TTC549 (cell line): ENCODE measurements around the gene ZNF462.

ENCODE experiments used
- FAIRE-seq: peaks from 2 replicates; lab custom pipeline; 2012; peaks lifted over from hg19 to GRCh38; lab: Jason Lieb, UNC

The ZNF462 gene

DNA sequence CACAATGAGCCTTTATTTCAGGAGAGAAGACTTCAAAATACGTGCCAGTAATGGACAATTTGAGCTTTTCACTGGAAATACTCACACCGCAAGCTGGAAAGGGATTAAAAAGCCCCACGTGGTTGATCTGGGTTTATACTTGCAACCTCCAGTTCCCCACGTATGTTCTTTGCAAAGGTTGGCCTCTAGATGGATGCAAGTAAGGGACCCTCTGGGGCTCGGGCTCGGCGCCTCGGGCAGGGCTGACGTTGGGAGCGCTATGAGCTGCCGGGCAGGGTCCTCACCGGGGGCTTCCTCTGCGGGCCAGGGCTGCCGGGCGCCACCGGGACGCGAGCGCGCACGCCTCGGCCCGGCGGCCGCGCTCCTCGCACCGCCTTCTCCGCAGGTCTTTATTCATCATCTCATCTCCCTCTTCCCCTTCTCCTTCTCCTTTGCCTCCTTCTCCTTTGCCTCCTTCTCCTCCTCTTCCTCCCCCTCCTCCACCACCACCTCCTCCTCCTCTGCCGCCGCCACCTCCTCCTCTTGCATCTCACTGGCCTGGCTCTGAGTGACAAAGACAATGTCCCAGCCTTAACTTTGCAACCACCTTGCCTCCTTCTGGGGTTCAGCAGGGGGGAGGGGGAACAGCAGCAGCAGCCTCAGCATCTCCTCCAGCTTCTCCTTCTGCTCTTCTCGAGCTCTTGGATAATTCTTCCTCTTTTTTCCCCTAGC lies 701 bp upstream of the ZNF462 start:
- FAIRE-seq = no peak

GRCh38 chr9:106864373-106865143 lies 1.6 kb downstream of the ZNF462 start:
- no peak for FAIRE-seq

DNA sequence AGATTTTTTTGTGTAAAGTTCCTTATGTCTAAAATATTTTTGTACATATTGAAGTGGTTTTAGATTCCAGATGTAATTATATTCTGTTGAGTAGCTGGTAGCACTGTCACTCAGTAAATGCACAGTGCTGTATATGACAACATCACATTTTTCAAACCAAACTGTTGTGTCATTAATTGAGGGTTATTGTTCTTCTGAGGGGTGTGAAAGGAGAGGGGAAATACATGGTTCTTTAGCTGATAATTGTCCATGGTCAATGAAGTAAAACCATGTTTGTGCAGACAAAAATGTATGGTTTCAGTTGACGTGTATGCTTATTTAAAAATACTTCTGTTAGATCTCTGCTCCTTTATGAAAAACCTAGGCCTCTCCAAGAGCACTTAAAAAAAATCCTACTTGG lies 3.3 kb downstream of the ZNF462 start:
- FAIRE-seq = no peak

- FAIRE-seq = no peak
These were observed 4.3 kb downstream of the ZNF462 start for GRCh38 chr9:106867286-106867685.

DNA sequence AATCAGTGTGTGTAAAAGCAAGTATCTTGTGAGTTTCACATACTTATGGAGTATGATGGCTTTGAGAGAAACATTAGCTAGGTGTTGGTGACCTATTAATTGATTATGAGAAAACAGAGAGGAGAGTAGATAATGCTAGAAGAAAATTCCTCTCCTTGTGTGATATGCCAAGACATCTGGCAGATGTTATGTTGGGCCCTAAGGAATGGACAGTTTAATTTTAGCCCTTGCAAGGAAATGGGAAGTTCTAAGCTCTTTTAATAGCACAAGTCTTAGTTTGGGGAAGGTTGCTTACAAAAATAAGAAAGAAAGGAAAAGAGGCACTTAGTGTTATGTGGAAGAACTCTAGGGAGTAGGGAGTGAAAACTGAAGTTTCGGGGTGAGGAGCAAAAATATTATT lies 5.1 kb downstream of the ZNF462 start:
- no peak for FAIRE-seq

- no peak for FAIRE-seq
These were observed 5.6 kb downstream of the ZNF462 start for GRCh38 chr9:106868565-106868964.

DNA sequence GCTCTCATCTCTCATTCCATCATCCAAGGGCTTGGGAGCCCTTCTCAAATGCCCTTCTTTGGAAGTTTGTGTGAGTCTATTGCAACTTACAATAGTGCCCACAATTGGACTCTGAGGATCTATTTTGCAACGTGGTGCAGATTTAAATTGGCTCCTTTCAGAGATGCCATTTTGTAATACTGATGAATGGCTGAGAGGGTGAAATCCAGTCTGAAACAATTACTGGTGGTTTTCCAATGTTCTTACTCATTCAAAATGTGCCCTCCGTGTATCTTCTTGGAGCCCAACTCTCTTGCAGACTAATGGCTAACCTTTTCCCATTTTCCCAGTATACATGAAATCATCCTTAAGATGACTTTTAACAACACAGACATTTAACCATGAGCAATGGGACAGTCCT lies 6.1 kb downstream of the ZNF462 start:
- no peak for FAIRE-seq

DNA sequence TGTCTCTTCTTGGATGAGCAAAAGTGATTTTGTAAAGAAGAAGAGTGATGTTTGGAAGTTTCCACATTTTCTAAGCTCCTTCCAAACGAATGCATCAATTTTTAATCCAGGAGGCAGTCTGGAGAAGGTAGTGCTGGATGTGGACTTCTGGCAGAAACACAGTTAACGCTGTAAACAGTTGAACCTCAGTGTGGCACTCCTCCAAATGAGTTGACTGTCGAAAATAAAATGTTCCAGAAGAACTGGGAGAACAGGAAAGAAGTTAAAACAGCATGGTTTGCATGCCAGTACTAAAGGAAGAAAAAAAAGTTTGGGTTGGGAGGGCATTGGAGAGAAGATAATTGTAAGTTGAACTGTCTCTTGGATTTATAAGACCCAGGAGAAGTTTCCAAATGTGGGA lies 6.5 kb downstream of the ZNF462 start:
- no peak for FAIRE-seq

GRCh38 chr9:106872641-106873040 lies 9.7 kb downstream of the ZNF462 start:
- FAIRE-seq = no peak

- no peak for FAIRE-seq
These were observed 11.1 kb downstream of the ZNF462 start for GRCh38 chr9:106874031-106874430.

- no peak for FAIRE-seq
These were observed 11.7 kb downstream of the ZNF462 start for GRCh38 chr9:106874652-106875051.

DNA sequence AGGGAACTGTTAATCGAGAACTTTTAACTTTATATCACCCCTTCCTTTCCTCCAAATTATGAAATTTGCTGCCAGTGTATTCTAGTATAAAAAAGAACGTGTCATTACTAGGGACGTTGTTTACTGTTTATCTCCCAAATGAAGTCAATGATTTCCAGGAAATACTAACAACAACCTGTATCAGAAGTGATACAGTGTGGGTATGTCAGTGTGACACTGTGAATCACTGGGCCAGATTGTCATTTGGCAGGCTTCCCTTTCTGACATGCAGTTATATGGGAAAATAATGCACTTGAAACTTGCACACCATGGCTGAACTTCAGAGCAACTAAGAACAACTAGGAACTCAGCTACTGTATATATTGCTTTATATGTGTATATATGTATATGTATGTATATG lies 12.6 kb downstream of the ZNF462 start:
- FAIRE-seq = no peak

DNA sequence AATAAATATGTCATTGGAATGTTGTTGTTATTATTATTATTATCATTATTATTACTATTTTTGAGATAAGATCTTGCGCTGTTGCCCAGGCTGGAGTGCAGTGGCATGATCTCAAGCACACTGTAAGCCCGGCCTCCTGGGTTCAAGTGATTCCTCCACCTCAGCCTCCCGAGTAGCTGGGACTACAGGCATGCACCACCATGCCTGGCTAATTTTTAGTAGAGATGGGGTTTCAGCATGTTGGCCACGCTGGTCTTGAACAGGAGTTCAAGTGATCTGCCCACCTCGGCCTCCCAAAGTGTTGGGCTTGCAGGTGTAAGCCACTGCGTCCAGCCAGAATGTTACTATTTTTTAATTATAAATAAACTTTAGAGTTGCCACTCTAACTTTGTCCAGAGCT lies 14.4 kb downstream of the ZNF462 start:
- no peak for FAIRE-seq

DNA sequence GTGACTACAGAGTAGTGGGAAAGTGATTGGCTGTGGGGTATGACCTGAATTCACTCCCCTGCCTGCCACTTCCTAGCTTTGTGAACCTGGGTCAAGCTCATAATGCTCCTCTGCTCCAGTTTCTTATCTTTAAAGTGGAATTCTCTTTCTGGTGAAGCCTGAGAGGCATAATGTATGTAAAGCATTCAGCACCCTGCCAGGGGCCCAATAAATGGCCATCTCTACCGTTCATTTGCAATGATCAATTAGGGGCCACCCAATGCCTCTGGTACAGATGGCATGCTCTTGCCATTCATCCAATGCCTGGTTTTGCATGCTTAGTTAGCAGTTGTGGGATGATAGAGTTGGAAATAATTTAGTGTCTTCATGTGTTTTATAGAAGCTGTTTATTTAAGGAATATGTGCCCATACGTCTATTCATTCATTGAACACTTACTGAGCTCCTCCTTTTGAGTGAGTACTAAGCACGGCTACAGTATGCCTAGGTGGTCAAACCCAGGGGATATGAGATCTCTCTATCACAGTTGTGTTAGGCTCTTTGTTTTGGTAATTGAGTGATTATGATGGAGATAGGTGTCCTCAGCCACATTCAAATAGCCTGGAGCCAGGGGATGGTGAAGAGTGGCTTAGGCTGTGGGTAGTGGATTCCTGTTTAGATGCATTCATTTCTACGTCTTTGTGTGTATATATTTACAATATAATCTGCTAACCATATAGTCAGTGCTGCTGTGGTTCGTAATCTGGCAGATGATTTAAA lies 15.3 kb downstream of the ZNF462 start:
- no peak for FAIRE-seq

- no peak for FAIRE-seq
These were observed 16.0 kb downstream of the ZNF462 start for GRCh38 chr9:106878934-106879333.

GRCh38 chr9:106879439-106879882 lies 16.5 kb downstream of the ZNF462 start:
- no peak for FAIRE-seq

DNA sequence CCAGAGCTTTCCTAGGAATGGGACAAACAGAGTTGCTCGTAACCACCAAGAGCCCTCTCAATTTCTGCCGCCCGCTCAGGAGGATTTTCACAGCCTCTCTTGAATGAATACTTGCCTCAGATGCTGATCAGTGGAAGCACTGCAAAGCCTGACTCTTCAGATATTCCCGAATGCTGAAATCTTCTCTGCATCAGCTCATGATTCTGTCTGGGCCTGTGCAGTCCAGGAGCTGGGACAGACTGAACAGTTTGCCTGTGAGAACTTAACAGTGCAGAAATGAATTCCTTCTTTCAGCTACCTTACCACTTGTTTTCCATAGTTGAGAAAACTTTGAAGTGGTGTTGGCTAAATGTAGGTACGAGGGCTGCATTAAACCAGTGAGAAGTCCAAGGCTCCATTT lies 17.1 kb downstream of the ZNF462 start:
- FAIRE-seq = no peak

DNA sequence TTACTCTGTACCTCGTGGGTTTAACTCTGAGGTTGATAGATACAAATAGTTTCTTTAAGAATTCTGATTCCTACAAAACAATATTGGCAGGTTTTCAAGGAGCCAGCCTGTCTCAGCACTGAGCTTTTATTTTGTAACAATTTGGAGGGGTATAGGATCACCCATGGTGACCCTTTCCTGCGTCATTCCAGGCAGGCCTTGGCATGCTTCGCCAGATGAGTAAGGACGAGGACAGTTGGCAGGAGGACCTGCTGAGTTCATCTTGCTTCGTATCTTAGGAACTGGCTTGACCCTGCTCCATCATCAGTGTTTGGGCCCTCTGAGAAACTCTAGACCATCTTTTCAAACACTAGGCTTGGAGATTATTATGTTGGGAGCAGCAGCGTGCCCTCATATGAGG lies 17.9 kb downstream of the ZNF462 start:
- FAIRE-seq = no peak

DNA sequence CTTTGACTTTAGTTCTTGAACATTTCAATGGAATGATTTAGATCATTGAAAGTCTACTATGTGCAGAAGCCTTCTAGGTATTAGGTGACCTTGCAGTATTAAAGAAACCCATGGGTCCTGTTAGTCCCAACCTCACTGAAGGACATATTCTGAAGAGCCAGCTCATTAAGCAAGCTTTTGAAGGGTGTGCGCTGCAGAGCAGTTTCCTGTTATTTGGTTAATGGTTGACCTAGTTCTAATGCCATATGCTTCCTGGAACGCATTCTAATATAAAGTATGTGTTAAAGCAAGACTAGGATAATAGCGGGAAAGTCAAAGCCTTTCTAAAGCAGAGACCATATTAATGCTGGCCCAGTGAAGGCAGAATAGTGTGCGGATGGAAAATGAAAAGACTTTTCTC lies 20.1 kb downstream of the ZNF462 start:
- FAIRE-seq = no peak

- no peak for FAIRE-seq
These were observed 20.7 kb downstream of the ZNF462 start for GRCh38 chr9:106883626-106884190.

DNA sequence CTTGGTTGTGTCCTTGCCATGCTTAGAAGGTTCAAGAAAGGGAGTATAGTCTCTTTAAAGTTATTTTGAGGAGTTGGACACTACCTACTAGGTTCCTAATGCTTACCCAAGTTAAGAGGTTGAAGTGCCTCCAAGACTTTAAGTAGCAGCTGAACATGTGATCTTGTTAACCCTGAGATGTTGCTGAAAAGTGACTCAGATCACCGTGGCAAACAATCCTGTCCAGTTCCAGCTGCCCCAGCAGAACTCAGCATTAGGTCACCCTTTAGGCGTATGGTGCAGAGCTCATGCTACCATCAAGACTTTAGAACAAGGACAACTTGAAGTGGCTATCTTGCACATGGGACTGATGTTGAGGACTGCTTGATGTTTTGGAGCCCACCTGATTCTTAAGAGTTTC lies 22.5 kb downstream of the ZNF462 start:
- no peak for FAIRE-seq

- FAIRE-seq = no peak
These were observed 23.4 kb downstream of the ZNF462 start for GRCh38 chr9:106886111-106887046.
